ENCODE measurements around the gene RTL9.
"Not testable (repeated sequence)": the region's sequence is repeated elsewhere in the genome, so short reads cannot be mapped to it uniquely, and the experiment has no call there.

RTL9 gene

GRCh38 chrX:110321670-110322069 is 37.0 kb upstream of the RTL9 start:
- ATAC-seq (replicated peaks; ENCODE audit: extremely low read depth, poor library complexity, severe bottlenecking) (no peak), DNase-seq (ENCODE audit: low spot score in 2 of 2) (no peak)
- H3K27me3 Mint-ChIP-seq, result no peaks in the 10 kb centered on the region
- H3K4me3 Mint-ChIP-seq, result no peak overlapping the region
- H3K9me3 Mint-ChIP-seq, result no peaks in the 10 kb centered on the region
- H3K36me3 Mint-ChIP-seq (ENCODE audit: insufficient read depth), result peaks cover 3% of the 10 kb centered on the region
- peaks cover 6% of the 10 kb centered on the region for H3K4me1 Mint-ChIP-seq
- no peak overlapping the region for H3K27ac Mint-ChIP-seq (ENCODE audit: low read depth)

DNA sequence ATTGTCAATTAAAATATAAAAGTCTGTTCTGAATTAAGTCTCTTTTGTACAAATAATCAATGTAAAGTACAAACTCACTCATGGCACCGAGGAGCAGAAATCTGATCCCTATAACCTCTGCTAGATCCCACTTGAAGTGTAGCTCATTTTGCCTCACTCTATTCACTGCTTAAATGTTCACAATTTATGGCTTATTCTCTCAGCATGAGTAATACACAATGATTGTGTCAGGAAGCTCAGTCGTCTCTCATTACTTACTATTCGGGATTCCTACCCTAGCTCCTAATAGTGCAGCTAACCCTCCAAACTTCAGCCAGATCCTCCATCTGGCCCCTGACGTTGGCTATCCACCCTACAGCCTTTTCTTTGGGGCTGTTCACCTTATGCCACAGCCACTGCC is 36.0 kb upstream of the RTL9 start:
- no peak for DNase-seq (ENCODE audit: low spot score in 2 of 2)
- no peak overlapping the region for H3K27ac Mint-ChIP-seq (ENCODE audit: low read depth)
- H3K4me1 Mint-ChIP-seq, result peaks cover 6% of the 10 kb centered on the region
- H3K9me3 Mint-ChIP-seq, result no peaks in the 10 kb centered on the region
- H3K4me3 Mint-ChIP-seq, result no peak overlapping the region
- no peak for ATAC-seq (replicated peaks; ENCODE audit: extremely low read depth, poor library complexity, severe bottlenecking)
- H3K27me3 Mint-ChIP-seq, result no peaks in the 10 kb centered on the region
- H3K36me3 Mint-ChIP-seq (ENCODE audit: insufficient read depth), result no peaks in the 10 kb centered on the region

GRCh38 chrX:110326712-110327111 is 31.9 kb upstream of the RTL9 start:
- DNase-seq (ENCODE audit: low spot score in 2 of 2) (no peak), ATAC-seq (replicated peaks; ENCODE audit: extremely low read depth, poor library complexity, severe bottlenecking) (no peak)
- no peaks in the 10 kb centered on the region for H3K9me3 Mint-ChIP-seq
- peaks cover 5% of the 10 kb centered on the region for H3K4me1 Mint-ChIP-seq
- no peaks in the 10 kb centered on the region for H3K27me3 Mint-ChIP-seq
- no peaks in the 10 kb centered on the region for H3K36me3 Mint-ChIP-seq (ENCODE audit: insufficient read depth)
- H3K27ac Mint-ChIP-seq (ENCODE audit: low read depth), result no peak overlapping the region
- H3K4me3 Mint-ChIP-seq, result no peak overlapping the region

GRCh38 chrX:110327336-110327735 is 31.3 kb upstream of the RTL9 start:
- H3K27ac Mint-ChIP-seq (ENCODE audit: low read depth), result no peak overlapping the region
- no peak for DNase-seq (ENCODE audit: low spot score in 2 of 2)
- no peaks in the 10 kb centered on the region for H3K27me3 Mint-ChIP-seq

DNA sequence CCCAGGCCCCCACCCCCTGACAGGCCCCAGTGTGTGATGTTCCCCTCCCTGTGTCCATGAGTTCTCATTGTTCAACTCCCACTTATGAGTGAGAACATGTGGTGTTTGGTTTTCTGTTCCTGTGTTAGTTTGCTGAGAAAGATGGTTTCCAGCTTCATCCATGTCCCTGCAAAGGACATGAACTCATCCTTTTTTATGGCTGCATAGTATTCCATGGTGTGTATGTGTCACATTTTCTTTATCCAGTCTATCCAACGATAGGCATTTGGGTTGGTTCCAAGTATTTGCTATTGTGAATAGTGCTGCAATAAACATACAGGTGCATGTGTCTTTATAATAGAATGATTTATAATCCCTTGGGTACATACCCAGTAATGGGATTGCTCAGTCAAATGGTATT is 30.0 kb upstream of the RTL9 start:
- not testable (repeated sequence) for H3K9me3 Mint-ChIP-seq; H3K36me3 Mint-ChIP-seq (ENCODE audit: insufficient read depth); ATAC-seq (replicated peaks; ENCODE audit: extremely low read depth, poor library complexity, severe bottlenecking); H3K4me3 Mint-ChIP-seq; H3K27ac Mint-ChIP-seq (ENCODE audit: low read depth); DNase-seq (ENCODE audit: low spot score in 2 of 2); H3K27me3 Mint-ChIP-seq; H3K4me1 Mint-ChIP-seq

More at GRCh38 chrX:110327336-110327735, 31.3 kb upstream of the RTL9 start:
- Mint-ChIP-seq H3K36me3 (ENCODE audit: insufficient read depth) (no peaks in the 10 kb centered on the region), H3K4me1 (no peaks in the 10 kb centered on the region), H3K9me3 (no peaks in the 10 kb centered on the region), H3K4me3 (no peak overlapping the region)
- ATAC-seq (replicated peaks; ENCODE audit: extremely low read depth, poor library complexity, severe bottlenecking), result no peak

- Mint-ChIP-seq H3K4me1 (no peaks in the 10 kb centered on the region), H3K4me3 (no peak overlapping the region)
- DNase-seq (ENCODE audit: low spot score in 2 of 2), result no peak
Measured at GRCh38 chrX:110331444-110332030, 27.1 kb upstream of the RTL9 start.

GRCh38 chrX:110333458-110333857 is 25.2 kb upstream of the RTL9 start:
- not testable (repeated sequence) for H3K4me1 Mint-ChIP-seq; H3K36me3 Mint-ChIP-seq (ENCODE audit: insufficient read depth); H3K9me3 Mint-ChIP-seq; DNase-seq (ENCODE audit: low spot score in 2 of 2); H3K27me3 Mint-ChIP-seq; ATAC-seq (replicated peaks; ENCODE audit: extremely low read depth, poor library complexity, severe bottlenecking); H3K27ac Mint-ChIP-seq (ENCODE audit: low read depth); H3K4me3 Mint-ChIP-seq

More at GRCh38 chrX:110331444-110332030, 27.1 kb upstream of the RTL9 start:
- Mint-ChIP-seq H3K9me3 (no peaks in the 10 kb centered on the region), H3K36me3 (ENCODE audit: insufficient read depth) (no peaks in the 10 kb centered on the region), H3K27ac (ENCODE audit: low read depth) (no peak overlapping the region), H3K27me3 (peaks cover 9% of the 10 kb centered on the region)
- no peak for ATAC-seq (replicated peaks; ENCODE audit: extremely low read depth, poor library complexity, severe bottlenecking)

DNA sequence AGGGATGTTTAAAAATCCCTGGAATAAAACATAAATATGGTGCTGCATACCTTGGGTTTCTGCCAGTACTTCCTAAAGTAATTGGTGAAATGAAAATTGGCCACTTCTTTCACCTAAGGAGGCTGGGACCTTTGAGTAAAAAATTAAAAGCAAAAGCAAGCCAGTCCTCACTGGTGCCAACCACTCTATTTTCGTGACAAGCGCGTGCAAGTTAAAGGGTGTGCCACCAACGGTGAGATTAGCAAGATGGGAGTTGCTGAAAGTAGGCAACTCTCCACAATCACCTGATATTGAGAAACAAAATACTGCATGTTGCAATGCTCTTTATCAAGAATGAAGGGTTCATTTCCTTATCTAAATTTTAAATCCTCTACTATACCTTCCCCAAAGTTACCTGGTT is 19.7 kb upstream of the RTL9 start:
- Mint-ChIP-seq H3K27me3 (peaks cover 9% of the 10 kb centered on the region), H3K4me1 (no peaks in the 10 kb centered on the region), H3K4me3 (no peak overlapping the region), H3K9me3 (no peaks in the 10 kb centered on the region), H3K36me3 (ENCODE audit: insufficient read depth) (no peaks in the 10 kb centered on the region), H3K27ac (ENCODE audit: low read depth) (no peak overlapping the region)
- ATAC-seq (replicated peaks; ENCODE audit: extremely low read depth, poor library complexity, severe bottlenecking) (no peak), DNase-seq (ENCODE audit: low spot score in 2 of 2) (no peak)

DNA sequence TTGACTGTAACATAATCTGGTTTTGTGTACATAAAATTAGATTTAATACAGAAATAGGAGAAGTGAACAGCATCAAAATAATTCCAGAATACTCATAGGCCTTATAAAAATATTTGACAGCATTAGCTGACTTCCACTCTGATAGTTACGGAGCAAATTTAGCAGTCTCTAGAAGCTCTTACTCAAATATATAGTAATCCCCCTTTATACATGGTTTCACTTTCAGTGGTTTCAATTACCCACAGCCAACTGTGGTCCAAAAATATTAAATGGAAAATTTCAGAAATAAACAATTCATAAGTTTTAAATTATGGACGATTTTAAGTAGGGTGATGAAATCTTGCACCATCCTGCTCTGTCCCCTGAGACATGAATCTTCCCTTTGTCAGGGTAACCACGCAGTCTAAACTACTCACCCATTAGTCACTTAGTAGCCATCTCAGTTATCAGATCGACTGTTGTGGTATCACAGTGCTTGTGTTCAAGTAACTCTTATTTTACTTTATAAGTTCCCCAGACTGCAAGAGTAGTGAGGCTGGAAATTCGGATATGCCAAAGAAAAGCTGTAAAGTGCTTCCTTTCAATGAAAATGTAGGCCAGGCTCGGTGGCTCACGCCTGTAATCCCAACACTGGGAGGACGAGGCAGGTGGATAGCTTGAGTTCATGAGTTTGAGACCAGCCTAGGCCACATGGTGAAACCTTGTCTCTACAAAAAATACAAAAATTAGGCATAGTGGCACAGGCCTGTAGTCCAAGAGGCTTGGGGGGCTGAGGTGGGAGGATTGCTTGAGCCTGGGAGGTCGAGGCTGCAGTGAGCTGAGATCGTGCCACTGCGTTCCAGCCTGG is 17.2 kb upstream of the RTL9 start:
- no peak overlapping the region for H3K4me3 Mint-ChIP-seq
- H3K9me3 Mint-ChIP-seq, result no peaks in the 10 kb centered on the region
- H3K36me3 Mint-ChIP-seq (ENCODE audit: insufficient read depth), result no peaks in the 10 kb centered on the region
- H3K27ac Mint-ChIP-seq (ENCODE audit: low read depth), result no peak overlapping the region
- H3K4me1 Mint-ChIP-seq, result no peaks in the 10 kb centered on the region
- no peak for DNase-seq (ENCODE audit: low spot score in 2 of 2)
- no peaks in the 10 kb centered on the region for H3K27me3 Mint-ChIP-seq
- no peak for ATAC-seq (replicated peaks; ENCODE audit: extremely low read depth, poor library complexity, severe bottlenecking)

DNA sequence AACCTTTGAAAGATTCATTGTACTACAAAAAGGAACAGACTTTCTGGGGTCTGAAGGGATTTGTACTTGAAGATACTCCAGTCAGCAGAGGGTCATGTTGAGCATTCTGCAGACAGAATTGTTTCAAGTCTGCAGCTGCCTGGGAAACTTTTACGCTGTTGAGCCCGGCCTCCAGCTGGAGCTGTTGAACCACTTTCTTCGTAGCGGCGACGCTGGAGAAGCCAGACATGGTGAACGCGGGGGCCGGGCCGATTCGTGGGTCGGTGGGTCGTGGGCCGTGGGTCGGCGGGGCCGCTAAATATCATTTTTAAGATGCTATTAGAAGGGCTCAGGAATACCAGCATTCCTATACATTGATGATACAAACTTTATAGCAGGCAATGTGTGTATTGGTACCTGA is 12.0 kb upstream of the RTL9 start:
- Mint-ChIP-seq H3K27ac (ENCODE audit: low read depth) (no peak overlapping the region), H3K9me3 (no peaks in the 10 kb centered on the region), H3K36me3 (ENCODE audit: insufficient read depth) (no peaks in the 10 kb centered on the region), H3K4me1 (no peaks in the 10 kb centered on the region), H3K27me3 (no peaks in the 10 kb centered on the region), H3K4me3 (no peak overlapping the region)
- no peak for DNase-seq (ENCODE audit: low spot score in 2 of 2)
- ATAC-seq (replicated peaks; ENCODE audit: extremely low read depth, poor library complexity, severe bottlenecking), result no peak

DNA sequence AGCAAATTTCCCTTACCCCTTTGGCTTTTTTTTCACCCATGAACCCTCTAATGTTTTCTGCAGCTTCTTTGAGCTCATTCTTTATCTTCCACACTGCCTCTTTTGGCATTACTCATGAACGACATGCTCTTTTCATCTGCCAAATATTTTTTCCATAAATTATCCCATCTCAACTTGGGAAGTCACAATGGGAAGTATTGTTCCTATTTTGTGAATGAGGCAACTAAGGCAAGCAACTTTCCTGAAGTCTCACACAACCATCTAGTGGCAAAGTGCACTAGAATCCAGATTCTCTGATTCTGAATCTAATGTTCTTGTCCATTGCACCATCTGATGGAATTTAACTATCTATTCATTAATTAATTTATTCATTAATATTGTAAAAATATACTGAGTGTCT is 625 bp downstream of the RTL9 start:
- no peaks in the 10 kb centered on the region for H3K4me1 Mint-ChIP-seq
- no peak overlapping the region for H3K4me3 Mint-ChIP-seq
- DNase-seq (ENCODE audit: low spot score in 2 of 2), result no peak
- H3K9me3 Mint-ChIP-seq, result no peaks in the 10 kb centered on the region
- no peak overlapping the region for H3K27ac Mint-ChIP-seq (ENCODE audit: low read depth)
- no peaks in the 10 kb centered on the region for H3K27me3 Mint-ChIP-seq
- no peak for ATAC-seq (replicated peaks; ENCODE audit: extremely low read depth, poor library complexity, severe bottlenecking)
- H3K36me3 Mint-ChIP-seq (ENCODE audit: insufficient read depth), result no peaks in the 10 kb centered on the region

DNA sequence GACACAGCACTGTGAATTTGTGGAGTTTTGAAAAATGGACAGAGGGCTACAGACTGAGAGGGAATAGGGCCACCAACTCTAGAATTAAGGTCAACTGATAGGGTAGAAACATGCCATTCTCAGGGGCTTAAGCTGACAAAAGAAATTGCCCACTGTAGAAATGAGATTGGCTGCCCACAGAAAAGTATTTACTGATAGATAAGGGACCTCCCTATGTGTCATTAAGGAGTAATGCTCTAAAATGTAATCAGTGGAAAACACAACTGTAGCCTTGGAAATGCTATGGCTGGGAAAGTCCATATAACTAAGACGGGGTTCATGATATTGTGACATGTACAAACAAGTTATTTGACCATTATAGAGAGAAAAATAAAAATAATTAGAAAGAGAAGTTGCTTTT is 4.6 kb downstream of the RTL9 start:
- H3K27me3 Mint-ChIP-seq, result no peaks in the 10 kb centered on the region
- H3K9me3 Mint-ChIP-seq, result no peaks in the 10 kb centered on the region
- H3K4me3 Mint-ChIP-seq, result no peak overlapping the region
- DNase-seq (ENCODE audit: low spot score in 2 of 2) (no peak), ATAC-seq (replicated peaks; ENCODE audit: extremely low read depth, poor library complexity, severe bottlenecking) (no peak)
- no peaks in the 10 kb centered on the region for H3K36me3 Mint-ChIP-seq (ENCODE audit: insufficient read depth)
- no peaks in the 10 kb centered on the region for H3K4me1 Mint-ChIP-seq
- H3K27ac Mint-ChIP-seq (ENCODE audit: low read depth), result no peak overlapping the region

DNA sequence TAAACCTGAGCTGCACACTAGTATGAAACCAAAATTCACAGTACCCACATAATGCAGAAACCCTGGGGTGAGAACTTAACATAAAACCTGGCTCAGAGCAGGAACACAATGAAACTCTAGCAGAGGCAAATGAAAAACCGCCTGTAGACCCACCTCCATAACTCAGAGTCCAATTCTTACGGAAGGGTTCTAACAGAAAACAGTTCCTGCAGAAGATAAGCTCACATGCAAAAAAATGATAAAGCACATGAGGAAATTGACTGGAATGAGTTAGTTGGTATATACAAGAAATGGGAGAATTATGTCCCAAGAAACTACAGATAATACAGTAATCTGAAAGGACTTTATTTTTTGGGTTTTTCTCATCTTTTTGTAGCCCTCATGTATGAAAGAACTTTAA is 14.7 kb downstream of the RTL9 start:
- H3K36me3 Mint-ChIP-seq (ENCODE audit: insufficient read depth), result no peaks in the 10 kb centered on the region
- H3K9me3 Mint-ChIP-seq, result no peaks in the 10 kb centered on the region
- H3K27me3 Mint-ChIP-seq, result peaks cover 5% of the 10 kb centered on the region
- no peak for DNase-seq (ENCODE audit: low spot score in 2 of 2)
- no peak overlapping the region for H3K27ac Mint-ChIP-seq (ENCODE audit: low read depth)
- no peak overlapping the region for H3K4me3 Mint-ChIP-seq
- H3K4me1 Mint-ChIP-seq, result no peaks in the 10 kb centered on the region
- no peak for ATAC-seq (replicated peaks; ENCODE audit: extremely low read depth, poor library complexity, severe bottlenecking)

Measured in central memory CD8-positive, alpha-beta T cell (primary cell).